Cortex of kidney (tissue), 1 donor: ENCODE measurements around the gene RTN4RL1.
"Not testable (repeated sequence)": the region's sequence is repeated elsewhere in the genome, so short reads cannot be mapped to it uniquely, and the experiment has no call there.

ENCODE experiments used
- DNase-seq: peaks from one replicate; lab custom pipeline; 2025; lab: John Stamatoyannopoulos, UW

Gene RTN4RL1

DNA sequence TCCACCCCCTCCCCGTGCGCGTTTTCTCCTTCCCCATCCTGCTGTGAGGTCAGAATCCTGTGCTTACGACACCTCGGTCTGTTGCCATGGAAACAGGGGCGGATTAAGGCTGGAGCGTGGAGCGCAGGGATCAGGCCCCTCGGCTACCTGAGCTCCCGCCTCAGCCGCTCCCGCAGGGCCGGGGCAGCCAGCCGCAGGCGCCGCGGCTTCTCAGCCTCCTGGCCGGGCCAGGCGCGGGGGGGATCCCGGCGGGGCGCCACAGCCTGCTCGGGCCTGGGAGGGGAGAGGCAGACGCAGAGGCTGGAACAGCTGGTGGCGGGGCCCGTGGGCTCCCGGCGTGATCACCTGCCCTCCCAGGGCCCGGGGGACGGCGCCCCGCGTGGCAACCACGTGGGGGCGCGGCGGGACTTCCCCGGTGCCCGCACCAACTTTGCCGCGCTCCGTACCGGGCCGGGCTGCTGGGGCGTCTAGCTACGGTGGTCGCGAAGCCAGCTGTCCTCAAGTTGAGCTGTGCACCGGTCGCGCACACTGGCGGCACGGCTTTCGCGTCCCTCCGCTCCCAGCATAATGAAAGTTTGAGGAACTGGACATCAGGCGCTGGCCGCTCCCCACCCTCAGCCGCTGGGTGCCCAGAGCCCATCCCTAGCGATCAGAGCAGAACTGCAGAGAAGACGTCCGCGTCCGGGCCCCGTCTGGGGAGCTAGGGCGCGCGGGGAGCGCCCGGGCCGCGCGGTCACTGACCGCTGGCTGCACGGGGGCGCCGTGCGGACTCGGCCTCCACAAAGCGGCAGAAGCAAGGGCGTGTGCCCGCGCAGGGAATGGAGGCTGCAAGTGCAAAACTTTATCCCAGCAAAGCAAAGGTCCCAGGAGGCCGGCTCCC is 1.2 kb downstream of the RTN4RL1 start:
- DNase-seq = no peak

DNA sequence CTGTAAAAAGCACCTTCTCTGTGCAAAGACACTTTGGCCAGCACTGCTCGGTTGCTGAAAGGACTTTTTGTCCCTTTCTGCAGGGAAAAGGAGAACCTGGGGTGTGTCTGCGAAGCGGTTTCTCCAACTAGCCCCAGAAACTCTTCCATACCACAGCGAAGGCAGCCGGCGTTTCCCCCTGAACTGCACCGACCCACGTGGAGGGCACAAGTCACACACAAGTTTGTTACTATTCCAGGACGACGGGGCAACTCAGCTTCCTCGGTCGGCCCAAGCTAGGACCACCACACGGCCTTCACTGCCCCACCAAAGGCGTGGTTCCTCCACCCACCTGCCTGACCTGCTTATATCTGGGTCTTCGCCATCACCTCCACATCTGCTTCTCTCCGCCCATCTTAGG is 1.9 kb downstream of the RTN4RL1 start:
- DNase-seq = no peak

DNA sequence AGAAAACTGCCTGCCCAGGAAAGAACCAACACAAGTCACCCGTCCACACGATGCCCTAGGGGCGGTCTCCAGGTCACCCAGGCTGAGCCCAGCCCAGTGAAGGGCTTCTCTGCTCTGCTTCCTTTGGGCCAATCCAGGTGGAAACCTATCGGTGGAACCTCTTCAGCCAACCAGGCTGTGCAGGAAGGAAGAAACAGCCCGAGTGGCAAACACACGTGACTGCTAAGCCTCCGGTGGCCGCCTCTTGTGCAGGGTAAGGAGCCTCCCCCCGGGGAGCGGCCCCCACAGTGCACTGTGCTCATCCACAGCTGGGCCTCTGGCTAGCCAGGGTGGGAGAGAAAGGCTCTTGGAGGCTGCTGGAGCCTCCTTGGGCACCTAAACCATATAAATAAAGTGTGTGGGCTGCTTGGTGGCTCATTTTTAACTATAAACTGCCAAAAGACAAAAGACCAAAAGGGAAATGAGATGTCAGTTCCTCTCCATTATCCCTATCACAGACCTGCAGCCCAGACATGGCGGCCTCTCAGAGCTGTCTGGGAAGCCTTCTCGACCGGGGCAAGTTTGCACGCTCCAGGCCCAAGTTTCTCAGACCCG is 2.4 kb downstream of the RTN4RL1 start:
- DNase-seq = no peak

DNA sequence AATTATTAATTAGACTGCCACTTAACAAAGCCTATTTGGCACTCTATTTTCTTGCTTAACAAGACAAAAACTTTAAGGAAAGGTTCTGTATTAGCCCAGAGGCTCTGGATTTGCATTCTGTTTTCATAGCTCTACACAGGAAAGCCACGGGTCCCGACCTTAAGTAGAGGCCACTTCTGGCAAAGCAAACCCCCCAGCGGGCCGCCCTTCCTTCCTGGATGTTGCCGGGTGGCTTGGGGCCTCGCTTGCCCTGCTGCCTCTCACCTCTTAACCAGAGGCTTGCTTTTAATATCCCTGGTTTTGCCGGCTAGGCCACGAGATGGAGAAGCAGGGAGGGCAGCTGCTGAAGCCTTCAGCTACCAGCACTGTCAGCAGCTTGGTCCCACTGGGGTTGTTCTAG is 4.4 kb downstream of the RTN4RL1 start:
- DNase-seq = no peak

DNA sequence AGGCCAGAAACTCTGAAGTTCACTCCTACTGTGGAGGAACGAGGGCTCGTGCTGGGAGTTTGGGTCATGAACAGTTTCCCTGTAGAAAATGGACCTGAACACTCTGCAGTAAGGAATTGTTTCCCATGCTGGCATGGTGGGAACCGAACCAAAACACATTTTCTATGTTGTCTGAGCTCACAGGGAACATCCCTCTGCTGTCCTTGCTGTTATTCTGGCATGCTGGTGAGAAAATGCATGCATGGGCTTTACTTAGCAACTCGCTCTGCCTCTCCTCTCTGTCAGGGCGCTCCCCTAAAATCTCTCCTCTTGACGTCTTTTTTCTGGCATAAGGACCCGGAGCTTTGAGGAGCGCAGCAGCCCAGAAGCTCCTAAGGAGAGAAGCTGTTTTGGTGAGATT is 5.4 kb downstream of the RTN4RL1 start:
- DNase-seq = no peak

DNA sequence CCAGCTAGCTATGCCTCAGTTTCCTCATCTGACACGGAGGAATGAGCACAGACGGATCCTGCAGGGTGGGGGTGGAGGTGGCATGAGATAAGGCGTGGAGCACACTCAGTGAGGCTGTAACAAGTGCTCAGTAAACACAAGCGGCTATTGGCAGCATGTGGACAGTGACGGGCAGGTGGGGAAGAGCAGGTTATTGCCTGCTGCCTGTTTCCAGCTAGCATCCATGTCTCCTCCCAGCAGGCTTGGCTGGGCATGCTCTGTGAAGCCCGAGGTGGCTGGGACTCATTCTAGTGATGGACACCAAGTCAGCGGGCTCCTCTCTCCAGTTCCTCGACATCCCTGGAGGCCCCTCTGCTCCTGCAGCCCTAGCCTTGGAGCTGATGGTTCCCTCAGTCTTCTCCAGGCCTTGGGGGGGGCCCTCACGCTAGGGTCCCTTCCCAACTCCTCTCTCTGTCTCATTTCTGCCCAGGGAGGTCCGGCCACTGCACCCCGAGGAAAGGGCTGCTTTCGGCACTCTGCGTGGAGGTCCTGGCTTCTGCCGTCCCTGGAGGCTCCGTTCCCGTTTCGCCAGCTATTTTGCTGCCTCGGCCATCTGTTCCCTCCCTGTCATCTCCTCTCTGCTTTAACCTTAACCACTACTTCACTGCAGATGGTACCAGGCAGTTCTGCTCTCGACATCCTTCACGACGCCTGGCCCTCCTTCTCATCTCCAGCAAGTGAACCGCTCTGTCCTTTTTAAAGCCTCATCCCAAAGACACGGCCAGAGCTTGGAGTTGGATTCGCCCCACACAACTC is 6.2 kb downstream of the RTN4RL1 start:
- DNase-seq = no peak

DNA sequence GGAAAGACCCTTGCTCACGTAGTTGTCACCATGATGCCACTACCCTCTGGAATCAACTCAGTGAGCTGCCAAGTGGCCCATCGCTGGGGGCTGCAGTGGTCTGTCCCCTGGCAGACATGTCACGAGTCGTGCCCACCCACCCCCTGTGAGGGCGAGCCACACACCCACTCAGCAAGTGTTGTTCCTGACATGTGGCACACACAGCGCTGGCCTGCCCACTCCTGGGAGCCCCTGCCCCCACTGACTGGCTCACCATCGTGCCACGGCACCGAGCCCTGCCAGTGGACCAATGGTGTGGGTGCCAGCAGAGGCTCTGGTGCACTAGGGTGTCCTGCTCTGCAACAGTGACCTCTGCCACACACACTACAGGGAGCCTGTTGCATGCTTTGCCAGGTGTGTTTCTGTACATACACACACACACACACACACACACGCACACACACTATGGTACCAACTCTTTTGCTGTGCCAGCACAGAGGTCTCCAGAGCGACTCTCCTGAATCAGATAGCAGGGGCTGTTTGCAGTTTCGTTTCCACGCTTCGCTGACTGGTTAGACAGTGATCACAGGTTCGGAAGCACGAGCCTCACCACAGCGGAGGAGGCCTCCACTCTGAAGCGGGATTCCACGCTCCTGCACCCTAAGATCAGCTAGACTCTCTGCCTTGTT is 7.7 kb downstream of the RTN4RL1 start:
- DNase-seq = no peak

DNA sequence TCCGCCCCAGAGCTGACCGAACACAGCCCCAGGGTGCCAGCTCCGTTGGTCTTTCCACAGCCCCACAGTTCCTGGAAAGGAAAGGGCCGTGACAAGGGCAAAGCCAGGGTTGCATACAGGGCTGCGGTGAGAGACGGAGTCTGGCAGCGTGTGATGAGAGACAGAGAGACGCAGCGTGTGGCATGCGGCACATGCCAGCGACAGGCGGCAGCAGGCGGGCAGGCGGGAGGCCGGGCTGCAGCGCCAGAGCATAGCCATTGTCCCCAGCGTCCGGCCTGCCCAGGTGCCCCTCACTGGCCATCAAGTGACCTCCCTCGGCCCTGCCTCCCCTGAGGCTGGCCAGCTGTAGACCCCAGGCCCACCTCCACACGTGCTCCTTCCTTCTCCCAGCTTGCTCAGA is 8.6 kb downstream of the RTN4RL1 start:
- DNase-seq = no peak

DNA sequence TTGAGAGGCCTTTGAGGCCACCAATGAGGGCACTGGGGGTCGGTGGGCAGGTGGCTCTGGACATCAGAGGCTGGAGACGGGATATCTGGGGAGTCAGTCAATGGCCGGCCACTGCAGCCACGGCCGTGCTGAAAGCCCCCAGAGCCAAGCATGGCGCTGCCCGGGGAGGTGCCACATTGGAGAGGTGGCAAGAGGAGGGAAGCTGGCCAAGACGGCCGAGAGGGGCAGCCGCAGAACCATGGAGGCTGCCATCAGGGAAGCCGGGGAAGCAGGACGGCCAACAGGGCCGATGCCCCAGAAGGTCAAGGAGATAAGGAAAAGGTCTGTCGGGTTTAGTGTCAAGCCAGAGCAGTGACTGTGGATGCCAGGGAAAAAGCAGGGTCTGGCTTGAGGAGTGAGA is 9.8 kb downstream of the RTN4RL1 start:
- no peak for DNase-seq

DNA sequence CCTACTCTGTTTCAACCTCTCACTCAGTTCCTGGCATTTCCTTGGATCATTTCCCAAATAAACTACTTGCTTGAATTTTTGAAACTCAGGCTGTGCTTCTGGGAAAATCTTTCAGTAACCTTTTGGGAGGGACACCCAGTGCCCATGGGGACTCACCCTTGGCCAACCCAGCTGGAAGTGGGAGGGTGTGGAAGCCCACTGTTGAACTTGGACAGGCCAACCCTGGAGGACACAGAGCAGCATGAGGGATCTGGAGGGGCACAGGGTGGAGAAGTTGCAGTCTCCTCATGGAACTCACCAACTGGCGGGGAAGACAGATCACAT is 11.2 kb downstream of the RTN4RL1 start:
- no peak for DNase-seq

DNA sequence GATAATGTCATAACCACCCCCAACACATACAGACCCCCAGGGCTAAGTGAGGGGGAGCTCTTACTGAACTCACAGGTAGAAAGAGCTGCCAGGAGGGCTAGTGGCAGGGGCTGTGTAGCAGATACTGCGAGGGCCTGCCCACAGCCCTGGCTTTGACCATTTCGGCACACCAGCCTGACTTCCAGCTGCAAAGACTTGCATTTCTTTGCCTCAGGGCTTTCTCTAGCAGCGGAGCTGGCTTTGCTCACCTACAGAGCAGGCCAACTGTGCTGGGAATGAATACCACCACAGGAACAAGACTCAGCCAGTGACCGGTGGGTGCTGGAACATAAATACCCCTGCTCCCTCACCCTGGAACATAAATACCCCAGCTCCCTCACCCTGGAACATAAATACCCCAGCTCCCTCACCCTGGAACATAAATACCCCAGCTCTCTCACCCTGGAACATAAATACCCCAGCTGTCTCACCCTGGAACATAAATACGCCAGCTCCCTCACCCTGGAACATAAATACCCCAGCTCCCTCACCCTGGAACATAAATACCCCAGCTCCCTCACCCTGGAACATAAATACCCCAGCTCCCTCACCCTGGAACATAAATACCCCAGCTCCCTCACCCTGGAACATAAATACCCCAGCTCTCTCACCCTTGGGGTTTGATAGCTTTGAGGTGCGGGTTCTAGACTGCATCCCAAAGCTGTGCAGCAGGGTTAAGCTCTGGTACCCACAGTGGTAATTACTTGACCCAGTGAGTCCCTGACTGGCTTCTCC is 11.7 kb downstream of the RTN4RL1 start:
- not testable (repeated sequence) for DNase-seq

DNA sequence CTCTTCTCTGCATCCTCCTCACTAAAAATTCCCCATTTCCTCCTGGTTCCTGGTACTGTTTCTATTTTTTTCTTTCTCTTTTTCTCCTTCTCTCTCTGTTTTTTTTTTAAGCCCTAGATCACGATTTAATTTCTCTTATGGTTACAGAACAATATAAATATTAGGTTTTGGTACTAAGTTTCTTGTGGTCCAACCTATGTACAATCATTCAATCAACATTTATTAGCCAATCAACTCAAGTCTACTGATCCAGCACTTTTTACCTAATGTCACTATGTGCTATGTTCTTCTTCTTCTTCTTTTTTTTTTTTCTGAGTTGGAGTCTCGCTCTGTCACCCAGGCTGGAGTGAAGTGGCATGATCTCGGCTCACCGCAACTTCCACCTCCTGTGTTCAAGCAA is 12.6 kb downstream of the RTN4RL1 start:
- no peak for DNase-seq

DNA sequence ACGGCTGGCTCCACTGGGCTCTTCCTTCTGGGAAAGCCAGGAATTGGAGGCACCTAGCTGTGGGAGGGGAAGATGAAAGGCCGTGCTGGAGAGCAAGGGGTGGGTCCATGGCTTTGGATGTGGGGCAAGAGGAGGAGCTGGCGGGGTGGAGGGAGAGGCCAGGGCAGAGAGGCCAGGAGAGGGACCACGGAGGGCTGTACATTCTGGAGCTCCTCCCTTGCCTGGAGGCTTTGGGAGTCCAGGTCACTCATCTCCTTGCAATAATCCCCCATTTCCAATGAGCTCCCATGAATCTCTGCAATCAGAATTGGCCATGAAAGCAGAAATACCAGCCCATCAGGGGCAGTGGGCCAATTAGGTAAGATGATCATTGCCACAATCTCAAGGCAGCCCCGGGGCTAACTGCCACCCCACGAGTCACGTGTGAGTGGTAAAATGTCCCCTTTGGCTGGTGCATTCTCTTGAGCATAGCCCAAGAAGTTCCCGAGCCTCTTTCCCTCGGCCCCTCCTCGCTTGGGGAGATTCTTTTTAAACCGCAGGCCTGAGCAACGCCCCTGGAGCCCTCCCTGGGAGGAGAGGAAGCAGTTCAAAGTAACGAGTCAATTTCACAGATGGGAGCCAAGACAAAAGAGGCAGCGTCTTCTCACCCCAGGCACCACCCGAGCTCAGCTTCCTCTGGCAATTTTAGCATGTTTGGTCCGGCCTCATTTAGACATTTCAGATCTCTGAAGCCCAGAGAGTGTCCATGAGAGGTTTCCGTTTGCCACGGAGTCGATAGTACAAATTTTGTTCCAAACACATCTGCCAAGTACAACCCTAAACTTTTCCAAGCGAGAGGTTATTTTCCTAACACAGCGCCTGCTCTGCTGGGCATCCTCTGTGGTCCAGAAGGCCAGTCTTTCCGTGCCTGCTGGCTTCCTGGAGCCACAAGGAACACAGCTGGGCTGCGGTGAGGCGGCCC is 13.4 kb downstream of the RTN4RL1 start:
- no peak for DNase-seq

DNA sequence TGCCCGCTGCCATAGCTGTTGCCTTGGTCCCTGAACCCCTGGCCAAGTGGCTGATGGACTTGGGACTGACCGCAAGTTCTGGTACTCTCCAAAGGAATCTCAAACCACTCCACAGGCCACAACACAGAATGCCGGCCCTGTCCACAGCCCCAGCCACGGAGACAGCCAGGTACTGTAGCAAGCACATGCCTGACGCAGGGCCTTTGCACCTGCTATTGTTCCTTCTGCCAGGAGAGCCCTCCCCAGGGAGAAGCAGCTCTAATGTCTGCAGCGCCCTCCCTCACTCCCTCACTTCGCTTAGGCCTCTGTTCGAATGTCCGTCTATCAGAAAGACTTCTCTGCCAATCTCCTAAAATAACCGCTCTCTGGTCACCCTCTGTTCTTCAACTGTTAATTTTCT is 15.4 kb downstream of the RTN4RL1 start:
- no peak for DNase-seq

DNA sequence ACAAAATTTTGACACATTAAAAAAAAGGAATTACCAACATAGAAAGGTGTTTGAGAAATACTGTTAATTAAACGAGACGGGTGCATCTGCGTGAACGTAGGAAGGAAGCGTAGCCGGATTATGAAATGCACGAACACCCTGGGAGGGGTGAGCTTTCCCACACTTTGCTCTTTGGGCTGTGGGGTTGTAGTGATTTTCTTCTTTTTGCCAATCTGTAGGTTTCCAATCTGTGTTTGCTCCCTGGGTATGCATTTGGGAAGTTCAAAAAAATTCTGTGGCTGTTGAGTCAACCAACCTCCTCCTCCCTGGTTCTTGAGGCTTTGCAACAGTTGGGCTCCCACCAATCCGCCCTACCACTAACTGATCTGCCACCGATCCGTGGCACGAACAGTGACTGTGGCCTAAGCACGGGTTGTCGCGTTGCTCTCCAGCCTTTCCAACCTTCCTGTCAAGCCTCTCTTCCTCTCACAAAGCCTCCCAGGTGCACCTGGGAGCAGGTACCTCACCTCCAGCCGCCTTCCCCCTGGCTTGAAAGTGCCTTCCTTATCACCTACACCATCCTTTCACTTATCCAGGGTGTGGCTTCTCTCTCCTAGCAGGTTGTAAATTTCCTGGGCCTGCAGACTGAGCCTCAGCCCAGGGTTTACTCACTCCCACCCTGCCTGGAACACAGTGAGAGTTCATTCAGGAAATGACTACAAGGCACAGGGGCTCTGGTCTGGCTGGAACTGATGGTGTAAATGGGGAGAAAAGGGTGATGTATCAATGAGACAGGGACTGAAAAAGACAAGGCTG is 16.6 kb downstream of the RTN4RL1 start:
- no peak for DNase-seq

DNA sequence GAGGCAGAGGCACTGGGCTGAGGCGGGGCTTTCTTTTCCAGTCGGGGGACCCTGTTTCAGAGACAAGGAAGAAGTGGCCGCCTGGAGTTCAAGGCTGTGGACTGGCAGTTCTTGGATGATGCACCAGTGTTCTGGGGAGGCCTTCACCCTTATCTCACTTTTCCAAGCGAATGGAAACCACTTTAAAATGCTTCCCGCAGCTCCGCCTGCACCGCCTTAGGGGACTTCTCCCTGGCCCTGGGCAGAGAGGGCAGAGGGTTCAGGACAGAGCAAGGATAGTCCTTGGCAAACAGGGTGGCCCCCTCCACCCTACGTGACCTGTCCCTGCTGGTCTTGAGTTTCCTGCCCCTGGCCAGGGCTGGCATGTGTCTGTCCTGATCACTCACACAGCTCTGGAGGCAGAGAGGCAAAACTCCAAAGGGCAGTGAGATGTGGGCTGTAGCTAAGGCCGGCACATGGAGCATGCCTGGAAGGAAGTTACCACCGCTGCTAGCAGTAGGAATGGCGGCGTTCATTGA is 20.6 kb downstream of the RTN4RL1 start:
- DNase-seq = no peak

DNA sequence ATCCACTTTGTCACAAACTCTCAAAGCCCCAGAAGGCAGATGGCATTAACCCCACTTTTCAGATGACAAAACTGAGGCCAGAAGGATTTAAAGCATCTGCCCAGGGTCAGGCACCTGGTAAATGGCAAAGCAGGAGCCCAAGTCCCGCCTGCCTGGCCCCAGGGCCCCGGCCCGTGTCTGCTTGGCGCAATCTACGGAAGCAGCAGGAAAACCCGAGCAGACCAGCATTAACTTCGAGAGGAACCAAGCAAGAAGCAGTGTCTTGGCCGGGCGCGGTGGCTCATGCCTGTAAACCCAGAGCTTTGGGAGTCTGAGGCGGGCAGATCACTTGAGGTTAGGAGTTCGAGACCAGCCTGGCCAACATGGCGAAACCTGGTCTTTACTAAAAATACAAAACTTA is 21.6 kb downstream of the RTN4RL1 start:
- DNase-seq = no peak

DNA sequence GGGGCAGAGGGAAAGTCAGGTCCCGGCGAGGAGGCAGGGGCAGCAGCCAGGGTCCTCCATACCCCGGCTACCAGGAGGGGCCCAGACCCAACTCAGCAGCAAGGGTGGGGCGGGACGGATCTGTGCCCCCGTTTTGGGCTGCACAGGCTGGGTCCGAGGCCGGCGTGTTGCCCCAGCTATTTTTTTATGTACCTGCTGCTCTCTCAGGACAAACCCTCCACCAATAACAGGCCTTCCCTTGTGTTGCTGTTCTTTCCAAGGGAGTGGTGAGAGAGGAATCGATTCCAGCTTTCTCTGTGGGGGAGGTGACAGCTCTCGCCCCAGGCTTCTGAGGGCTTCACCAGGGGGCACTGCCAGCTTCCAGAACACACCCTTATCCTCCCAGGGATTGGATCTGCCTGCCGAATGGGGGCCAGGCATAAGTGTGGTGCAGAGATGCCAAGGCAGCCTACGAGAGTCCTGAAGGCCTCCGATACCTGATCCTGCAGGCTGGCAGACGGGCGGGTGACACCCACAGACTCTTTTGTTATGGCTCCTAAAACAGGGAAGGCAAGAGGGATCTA is 22.3 kb downstream of the RTN4RL1 start:
- DNase-seq = no peak

DNA sequence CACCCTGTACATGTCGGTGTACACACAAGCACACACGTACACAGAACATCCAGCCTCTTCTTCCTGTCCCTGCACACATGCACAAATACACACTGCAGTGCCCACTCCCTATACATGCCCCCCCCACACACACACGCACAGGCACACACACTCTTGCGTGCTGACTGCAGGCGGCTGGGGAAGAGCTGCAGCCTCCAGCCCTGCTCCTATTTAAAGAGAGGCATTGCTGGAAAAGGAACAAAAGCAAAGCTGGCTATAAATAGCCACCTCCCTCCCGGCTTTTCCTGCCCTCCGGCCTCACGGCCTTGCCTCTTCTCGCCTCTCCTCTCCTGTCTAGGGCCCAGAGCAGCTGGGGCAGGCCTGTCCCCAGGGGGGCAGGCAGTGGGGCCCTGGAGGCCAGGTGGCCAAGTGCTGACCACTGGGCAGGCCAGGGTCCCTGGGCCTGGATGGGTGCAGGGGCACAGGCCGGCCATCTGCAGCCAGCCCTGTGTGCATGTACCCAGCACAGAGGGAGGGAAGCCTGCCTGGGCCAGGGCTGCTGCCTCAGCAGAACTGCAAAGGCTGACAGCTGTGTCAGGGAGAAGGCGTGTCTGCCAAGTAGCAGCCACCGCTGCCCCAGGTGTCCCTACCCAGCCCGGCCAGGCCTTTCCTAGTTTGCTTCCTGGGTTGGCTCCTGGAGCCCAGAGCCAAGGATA is 25.4 kb downstream of the RTN4RL1 start:
- DNase-seq = no peak
